GM12891 (cell line): Measurements from ENCODE around the gene LRRC59.

Experiments used
- PAX5 ChIP-seq: IDR thresholded peaks from 2 replicates; pipeline ENCODE4 v1.6.1; 2011; ENCODE audit warnings: low read length, moderate library complexity, mild to moderate bottlenecking; ENCODE audit not compliant: insufficient read depth, severe bottlenecking
- POLR2A ChIP-seq: IDR thresholded peaks from 2 replicates; pipeline ENCODE4 v1.6.1; 2011; ENCODE audit warnings: low read depth, low read length, control low read depth
- POU2F2 ChIP-seq: IDR thresholded peaks from 2 replicates; pipeline ENCODE4 v1.6.1; 2011; ENCODE audit warnings: low read depth, mild to moderate bottlenecking, control low read depth, low read length, moderate library complexity
- SPI1 ChIP-seq: IDR thresholded peaks from 2 replicates; pipeline ENCODE4 v1.6.1; 2011; ENCODE audit warnings: low read depth, low read length, control low read depth

- TF ChIP-seq POLR2A: no peak
- no peak for TF ChIP-seq SPI1
- TF ChIP-seq PAX5: no peak
- TF ChIP-seq POU2F2: no peak
Measured at GRCh38 chr17:50359005-50359699, 38.2 kb downstream of the LRRC59 start.
